D341Med (cell line): ENCODE results near the gene HIGD1A.

Experiments
- DNase-seq: peaks from one replicate; pipeline ENCODE4 v3.0.0; 2012; ENCODE audit warnings: low spot score

HIGD1A gene

DNA sequence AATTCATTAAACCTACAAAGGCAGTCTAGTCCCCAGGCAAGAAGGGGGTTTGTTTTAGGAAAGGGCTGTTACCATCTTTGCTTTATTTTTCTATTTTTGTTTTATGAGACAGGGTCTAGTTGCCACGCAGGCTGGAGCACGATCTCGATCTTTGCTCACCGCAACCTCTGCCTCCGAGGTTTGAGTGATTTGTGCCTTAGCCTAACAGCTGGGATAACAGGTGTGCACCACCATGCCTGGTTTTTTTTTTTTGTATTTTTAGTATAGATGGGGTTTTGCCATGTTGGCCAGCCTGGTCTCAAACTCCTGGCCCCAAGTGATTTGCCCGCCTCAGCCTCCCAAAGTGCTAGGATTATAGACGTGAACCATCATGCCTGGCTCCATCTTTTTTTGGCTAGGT, 4.9 kb downstream of the HIGD1A start:
- no peak for DNase-seq

DNA sequence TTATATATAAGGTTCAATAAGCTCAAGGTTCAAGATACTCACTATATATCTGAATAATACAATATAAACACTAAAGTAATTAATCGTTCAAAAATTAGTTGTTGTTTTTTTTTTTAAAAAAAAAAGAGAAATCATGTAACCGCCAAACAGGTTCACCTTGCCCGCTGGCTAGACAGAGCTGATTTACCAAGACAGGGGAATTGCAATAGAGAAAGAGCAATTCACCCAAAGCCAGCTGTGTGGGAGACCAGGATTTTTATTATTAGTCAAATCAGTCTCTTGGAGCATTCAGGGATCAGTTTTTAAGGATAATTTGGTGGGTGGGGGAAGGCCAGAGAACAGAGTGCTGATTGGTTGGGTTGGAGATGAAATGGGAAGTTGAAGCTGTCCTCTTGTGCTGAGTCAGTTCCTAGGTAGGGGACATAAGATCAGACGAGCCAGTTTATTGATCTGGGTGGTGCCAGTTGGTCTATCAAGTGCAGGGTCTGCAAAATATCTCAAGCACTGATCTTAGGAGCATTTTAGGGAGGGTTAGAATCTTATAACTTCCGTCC, 7.9 kb downstream of the HIGD1A start:
- no peak for DNase-seq

DNA sequence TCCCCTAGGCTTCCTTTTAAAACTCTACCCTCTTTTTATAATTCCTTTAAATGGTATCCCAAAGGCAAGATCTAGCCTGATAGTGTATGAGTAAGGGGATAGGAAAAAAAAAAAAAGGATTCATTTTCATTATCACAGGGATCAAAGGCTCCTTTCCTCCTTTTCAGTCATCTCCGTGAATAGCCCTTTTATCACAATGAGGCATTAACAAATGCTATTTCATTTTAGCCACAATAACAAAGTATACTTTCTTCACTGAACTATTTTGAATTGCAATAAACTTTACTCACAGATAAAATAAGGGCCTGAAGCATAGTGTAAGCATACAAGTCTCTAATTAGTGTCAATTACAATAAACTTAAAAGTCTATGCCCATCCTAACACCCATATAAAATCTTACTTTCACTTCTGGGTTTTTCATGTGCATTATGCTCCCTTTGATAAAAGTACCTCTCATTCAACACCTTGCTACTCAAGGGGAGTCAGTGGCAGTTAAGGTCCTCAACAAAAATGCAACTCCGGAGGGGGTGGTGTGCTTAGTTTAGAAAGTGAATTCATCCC, 8.6 kb downstream of the HIGD1A start:
- no peak for DNase-seq

DNA sequence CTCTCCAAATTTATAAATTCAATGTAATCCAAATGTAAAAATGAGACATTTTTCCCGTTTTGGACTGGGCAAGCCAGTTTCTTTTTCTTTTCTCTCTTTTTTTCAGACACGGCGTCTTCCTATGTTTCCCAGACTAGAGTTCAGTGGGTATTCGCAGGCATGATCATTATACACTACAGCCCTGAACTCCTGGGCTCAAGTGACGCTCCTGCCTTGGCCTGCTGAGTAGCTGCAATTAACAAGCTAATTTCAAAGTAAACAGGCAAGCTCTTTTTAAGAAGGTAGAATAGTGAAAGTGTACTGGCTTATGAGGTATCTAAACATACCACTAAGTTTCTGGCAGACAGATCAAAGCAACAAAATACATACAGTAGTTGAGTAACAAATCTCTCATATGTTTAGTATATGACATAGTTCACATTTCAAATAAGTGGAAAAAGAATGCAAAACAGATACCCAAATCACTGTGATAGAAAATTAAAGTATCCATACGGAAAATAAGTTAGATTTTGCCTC, 13.5 kb downstream of the HIGD1A start:
- no peak for DNase-seq

DNA sequence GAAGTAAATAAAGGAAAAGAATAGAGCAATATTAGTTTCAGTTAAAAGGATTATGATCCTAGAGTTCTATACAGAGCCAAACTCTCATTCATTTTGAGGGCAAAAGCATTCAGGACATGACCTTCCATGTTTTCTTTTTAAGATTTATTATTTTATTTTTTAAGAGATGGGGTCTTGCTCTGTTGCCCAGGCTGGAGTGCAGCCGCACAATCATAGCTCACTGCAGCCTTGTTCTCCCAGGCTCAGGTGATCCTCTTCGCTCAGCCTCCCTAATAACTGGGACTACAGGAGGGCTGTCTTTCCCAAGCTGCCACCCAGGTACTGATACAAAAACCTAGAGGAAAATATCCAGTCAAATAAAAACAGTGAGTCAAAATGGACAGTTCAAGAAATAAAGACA, 17.7 kb downstream of the HIGD1A start:
- DNase-seq, result no peak

DNA sequence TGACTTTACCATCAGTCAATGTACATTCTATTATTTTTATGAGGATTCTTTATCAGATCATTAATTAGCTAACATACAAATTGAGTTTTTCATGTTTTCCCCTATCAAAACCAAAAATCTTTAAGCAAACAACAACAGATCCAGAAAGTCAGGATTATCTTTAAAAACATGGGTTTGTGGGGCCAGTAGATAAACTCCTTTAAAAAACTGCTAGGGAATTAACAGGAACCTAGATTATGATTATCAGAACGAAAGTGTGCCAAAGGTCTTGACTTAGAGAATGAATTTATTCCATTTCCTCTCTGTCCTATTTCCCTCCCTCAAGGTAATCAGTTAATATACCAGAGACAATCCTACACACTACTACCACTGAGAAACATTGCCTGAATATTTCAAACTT, 18.1 kb downstream of the HIGD1A start:
- no peak for DNase-seq

GRCh38 chr3:42780892-42781700, 23.2 kb downstream of the HIGD1A start:
- peak; percentile 63 for DNase-seq

- DNase-seq, result no peak
Observed at GRCh38 chr3:42780398-42780797, 23.9 kb downstream of the HIGD1A start.

DNA sequence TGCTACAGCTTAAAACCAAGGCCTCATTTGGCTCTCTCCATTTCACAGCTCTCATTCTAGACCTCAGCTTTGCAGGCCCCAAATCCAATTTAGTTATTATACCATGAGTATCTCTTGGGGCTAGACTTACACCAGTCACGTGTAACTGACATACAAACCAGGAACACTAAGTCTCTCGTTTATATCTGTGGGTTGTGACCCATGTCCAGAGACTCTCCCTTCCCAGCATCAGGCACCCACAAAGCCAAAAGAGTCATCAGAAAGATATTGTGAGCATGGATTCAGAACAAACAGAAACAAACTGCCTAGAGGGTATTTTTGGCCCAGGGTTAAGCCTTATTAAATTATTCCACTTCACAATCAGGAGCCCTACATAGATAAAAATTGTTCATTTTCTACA, 25.6 kb downstream of the HIGD1A start:
- no peak for DNase-seq

DNA sequence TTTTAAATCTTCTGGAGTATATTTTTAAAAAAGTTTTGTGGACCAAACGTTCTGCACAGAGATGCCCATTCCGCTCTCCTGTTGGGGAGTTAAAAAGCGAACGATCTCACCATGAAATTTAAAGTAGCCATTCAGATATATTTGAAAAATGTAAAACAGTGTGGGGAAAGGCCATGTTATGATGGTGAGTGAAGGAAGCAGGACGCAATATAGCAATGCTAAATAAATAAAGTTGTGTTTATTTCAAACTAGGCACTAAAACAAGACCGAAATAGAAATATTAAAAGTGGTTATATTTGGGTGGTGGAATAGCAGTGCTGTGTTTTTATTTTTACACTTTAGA, 30.9 kb downstream of the HIGD1A start:
- no peak for DNase-seq

GRCh38 chr3:42772670-42773408, 31.5 kb downstream of the HIGD1A start, which contains the start of gene CCDC13:
TSS of gene CCDC13 (minus strand) at chr3:42773253. CDS start at chr3:42758345, 14,908 bp downstream.
- DNase-seq, result peak; percentile 93

DNA sequence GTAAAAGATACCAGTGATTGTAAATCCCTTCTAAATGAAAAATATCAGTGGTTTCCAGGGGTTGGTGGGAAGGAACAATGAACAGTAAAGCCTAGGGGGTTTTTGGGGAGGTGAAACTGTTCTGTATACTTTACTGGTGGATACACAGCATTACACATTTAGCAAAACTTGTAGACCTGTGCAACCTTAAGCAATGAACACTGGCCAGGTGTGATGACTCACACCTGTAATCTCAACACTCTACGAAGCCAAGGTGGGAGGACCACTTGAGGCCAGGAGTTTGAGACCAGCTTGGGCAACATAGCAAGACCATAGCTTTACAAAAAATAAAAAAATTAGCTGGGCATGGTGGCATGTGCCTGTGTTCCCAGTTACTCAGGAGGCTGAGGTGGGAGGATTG, 33.0 kb downstream of the HIGD1A start:
- DNase-seq, result no peak

DNA sequence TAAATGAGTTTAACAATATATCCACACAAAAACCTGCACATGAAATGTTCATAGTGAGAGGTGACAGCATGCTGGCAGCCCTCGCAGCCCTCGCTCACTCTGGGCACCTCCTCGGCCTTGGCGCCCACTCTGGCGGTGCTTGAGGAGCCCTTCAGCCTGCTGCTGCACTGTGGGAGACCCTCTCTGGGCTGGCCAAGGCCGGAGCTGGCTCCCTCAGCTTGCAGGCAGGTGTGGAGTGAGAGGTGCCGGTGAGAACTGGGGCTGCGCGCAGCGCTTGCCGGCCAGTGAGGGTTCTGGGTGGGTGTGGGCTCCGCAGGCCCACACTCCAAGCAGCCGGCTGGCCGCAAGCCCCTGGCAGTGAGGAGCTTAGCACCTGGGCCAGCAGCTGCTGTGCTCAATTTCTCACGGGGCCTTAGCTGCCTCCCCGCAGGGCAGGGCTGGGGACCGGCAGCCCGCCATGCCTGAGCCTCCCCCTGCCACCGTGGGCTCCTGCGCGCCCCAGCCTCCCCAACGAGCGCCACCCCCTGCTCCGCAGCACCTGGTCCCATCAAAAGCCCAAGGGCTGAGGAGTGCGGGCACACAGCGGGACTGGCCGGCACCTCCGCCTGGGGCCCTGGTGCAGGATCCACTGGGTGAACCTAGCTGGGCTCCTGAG, 34.7 kb downstream of the HIGD1A start:
- no peak for DNase-seq

DNA sequence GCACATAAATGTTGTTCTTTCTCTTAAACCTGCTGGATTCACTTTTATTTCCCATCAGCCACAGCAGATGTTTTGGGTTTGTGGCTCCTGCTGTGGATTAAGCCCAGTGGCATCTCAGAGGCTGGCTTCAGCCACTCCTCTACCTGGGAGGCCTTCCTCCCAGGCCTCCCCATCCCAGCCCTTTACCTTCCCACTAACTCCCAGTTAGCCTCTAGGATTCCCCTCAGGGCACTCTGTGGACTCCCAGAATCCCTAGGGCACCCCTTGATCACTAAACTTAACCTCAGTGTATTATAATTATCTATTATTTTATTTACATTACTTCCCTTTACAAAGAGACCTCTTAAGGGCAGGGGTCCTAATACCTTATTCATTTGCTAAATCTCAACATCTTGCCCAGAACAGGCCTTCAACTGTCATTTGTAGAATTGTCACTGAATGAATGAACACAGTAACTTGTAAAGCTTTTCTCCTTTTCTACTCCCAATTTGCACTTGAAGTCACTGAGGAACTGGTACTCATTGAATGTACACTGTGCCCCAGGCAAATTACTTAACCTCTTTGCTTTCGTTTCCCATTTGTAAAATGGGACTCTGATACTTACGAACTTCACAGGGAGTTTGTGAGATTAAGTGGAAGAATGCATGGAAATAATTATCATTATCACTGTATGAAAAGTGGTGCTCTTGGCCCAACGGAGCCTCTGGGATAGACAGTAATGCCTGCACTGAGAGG, 39.6 kb downstream of the HIGD1A start:
- no peak for DNase-seq

DNA sequence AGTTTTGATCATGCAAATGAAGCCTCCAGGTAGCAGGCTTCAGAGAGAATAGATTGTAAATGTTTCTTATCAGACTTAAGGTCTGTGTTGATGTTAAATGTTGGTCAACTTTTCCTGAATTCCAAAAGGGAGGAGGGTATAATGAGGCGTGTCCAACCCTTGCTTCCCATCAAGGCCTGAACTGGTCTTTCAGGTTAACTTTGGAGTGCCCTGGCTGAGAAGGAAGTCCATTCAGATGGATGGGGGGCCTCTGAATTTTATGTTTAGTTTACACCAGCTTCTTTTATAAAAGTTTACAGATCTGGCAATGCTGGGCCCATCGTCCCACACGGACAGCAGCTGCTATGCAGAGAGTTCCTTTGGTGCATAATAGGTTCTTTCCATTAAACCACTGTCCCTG, 40.2 kb downstream of the HIGD1A start:
- DNase-seq, result no peak

DNA sequence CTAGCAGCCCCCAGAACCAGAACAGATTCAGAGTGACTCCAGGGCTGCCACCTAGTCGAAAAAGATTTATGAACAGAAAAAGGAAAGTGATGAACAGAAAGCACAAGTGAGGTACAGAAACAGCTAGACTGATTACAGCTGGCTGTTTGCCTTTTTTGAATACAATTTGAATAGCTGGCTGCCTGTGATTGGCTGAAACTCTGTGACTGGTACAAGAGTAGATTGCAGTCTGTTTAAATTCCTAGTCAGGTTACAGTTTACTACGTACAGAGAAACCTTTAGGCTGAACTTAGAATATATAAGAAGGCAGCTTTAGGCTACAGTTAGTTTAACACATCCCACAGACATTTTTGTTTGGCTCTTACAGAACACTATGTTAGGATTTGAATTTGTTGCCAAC, 41.3 kb downstream of the HIGD1A start:
- DNase-seq, result no peak

DNA sequence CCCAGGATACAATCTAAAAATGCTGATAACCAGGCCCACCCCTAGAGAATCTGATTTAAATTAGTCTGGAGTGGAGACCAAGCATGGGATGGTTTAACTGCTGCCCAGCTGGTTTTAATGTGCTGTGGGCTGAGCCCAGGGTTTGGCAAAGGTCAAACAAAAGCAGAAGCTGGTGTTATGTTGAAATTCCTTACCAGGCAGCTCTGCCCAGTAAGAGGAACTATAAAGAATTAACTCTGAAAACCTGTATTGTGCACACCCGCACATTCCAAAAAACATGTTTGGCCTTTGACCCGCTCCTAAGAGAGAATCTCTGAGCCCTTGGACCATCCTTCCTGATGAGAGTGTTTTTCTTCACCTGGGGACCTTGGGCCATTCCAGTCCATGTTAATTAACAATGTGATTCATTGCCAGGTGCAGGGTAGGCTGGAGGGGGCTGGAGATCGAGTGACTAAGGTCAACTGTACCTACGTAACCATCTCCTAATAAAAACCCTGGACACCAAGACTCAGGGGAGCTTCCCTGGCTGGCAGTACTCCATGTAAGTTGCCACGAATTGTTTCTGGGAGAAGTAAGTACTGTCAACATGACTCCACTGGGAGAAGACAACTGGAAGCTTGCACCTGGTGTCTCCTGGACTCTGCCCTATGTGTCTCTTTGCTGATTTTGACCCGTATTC, 42.1 kb downstream of the HIGD1A start:
- no peak for DNase-seq

- DNase-seq, result peak; percentile 9
Observed at GRCh38 chr3:42758126-42758525, 46.2 kb downstream of the HIGD1A start.

GRCh38 chr3:42756681-42757213, 47.5 kb downstream of the HIGD1A start:
- peak; percentile 4 for DNase-seq
